Activated T-helper 1 cell treated with anti-CD3 and anti-CD28 coated beads, Interleukin-12 subunit alpha, Interleukin-12 subunit beta, Interleukin-2, Interleukin-4 antibody, amounts not matched to agents 30 ng/mL and 10 ng/mL and 1 ng/mL, durations not matched to agents 14 hours and 24 hours and 36 hours (primary cell): Measurements from ENCODE around the gene TPCN2. TPM values are rescaled to one million over a fixed set of nuclear protein-coding genes. Genes with fewer than 3 reads are reported as not detected.
A peak's percentile ranks its signal among the peaks of the same experiment; 100 is the strongest.

Experiments used
- DNase-seq: peaks from one replicate; pipeline ENCODE4 v3.0.0; 2021; ENCODE audit warnings: low spot score
- H3K27ac Mint-ChIP-seq: one replicate; pipeline ENCODE4 v1.8.0; 2021; ENCODE audit warnings: mild to moderate bottlenecking, mixed read lengths
- H3K27me3 Mint-ChIP-seq: one replicate; pipeline ENCODE4 v1.8.0; 2022; ENCODE audit warnings: mild to moderate bottlenecking, moderate library complexity, mixed read lengths; ENCODE audit not compliant: insufficient read depth
- H3K36me3 Mint-ChIP-seq: one replicate; pipeline ENCODE4 v1.8.0; 2021; ENCODE audit warnings: low read depth, mixed read lengths
- H3K4me1 Mint-ChIP-seq: one replicate; pipeline ENCODE4 v1.8.0; 2021; ENCODE audit warnings: low read depth, mixed read lengths
- H3K4me3 Mint-ChIP-seq: one replicate; pipeline ENCODE4 v1.8.0; 2021; ENCODE audit warnings: mild to moderate bottlenecking, moderate library complexity, mixed read lengths
- H3K9me3 Mint-ChIP-seq: one replicate; pipeline ENCODE4 v1.8.0; 2021; ENCODE audit warnings: mixed read lengths
- intact Hi-C: fragments of 100-400 bp; cut with micrococcal nuclease; formaldehyde crosslinking; loops from one replicate; pipeline ENCODE4 v1.15.1; 2024
- total RNA-seq: library from RNA; stranded (reverse); gene quantifications from 2 replicates; pipeline ENCODE4 v1.2.3, GENCODE V29; 2022

TPCN2 gene
- total RNA-seq, 1 donor from 2014 or later = 19.2 TPM

GRCh38 chr11:69084371-69084770 is 35.6 kb downstream of the TPCN2 start:
- intact Hi-C loops = no loop called here
- no peaks in the 10 kb centered on the region for H3K4me1 Mint-ChIP-seq

GRCh38 chr11:69085490-69086095 is 36.9 kb downstream of the TPCN2 start:
- Mint-ChIP-seq H3K36me3 (peaks cover 3% of the 10 kb centered on the region), H3K4me1 (no peaks in the 10 kb centered on the region), H3K27ac (no peak overlapping the region), H3K27me3 (no peaks in the 10 kb centered on the region), H3K4me3 (no peak overlapping the region), H3K9me3 (no peaks in the 10 kb centered on the region)
- intact Hi-C loops = loop anchor here (5.0 kb wide), 1 partner anchor 453 kb away; no protein-coding TSS in a partner anchor
- no peak for DNase-seq

More at GRCh38 chr11:69084371-69084770, 35.6 kb downstream of the TPCN2 start:
- no peaks in the 10 kb centered on the region for H3K27me3 Mint-ChIP-seq
- DNase-seq = no peak
- no peaks in the 10 kb centered on the region for H3K36me3 Mint-ChIP-seq
- H3K4me3 Mint-ChIP-seq = no peak overlapping the region
- H3K27ac Mint-ChIP-seq = no peak overlapping the region
- no peaks in the 10 kb centered on the region for H3K9me3 Mint-ChIP-seq

- intact Hi-C loops = loop anchor here (5.0 kb wide), 1 partner anchor 454 kb away; no protein-coding TSS in a partner anchor
Measured at GRCh38 chr11:69086152-69087132, 37.7 kb downstream of the TPCN2 start.

GRCh38 chr11:69087133-69087524 is 38.4 kb downstream of the TPCN2 start:
- H3K4me1 Mint-ChIP-seq = no peaks in the 10 kb centered on the region
- no peaks in the 10 kb centered on the region for H3K9me3 Mint-ChIP-seq
- no peak overlapping the region for H3K4me3 Mint-ChIP-seq
- peaks cover 8% of the 10 kb centered on the region for H3K36me3 Mint-ChIP-seq
- DNase-seq = no peak
- intact Hi-C loops = loop anchor here (5.0 kb wide), 1 partner anchor 455 kb away; no protein-coding TSS in a partner anchor
- H3K27ac Mint-ChIP-seq = no peak overlapping the region
- no peaks in the 10 kb centered on the region for H3K27me3 Mint-ChIP-seq

More at GRCh38 chr11:69086152-69087132, 37.7 kb downstream of the TPCN2 start:
- no peaks in the 10 kb centered on the region for H3K9me3 Mint-ChIP-seq
- no peaks in the 10 kb centered on the region for H3K27me3 Mint-ChIP-seq
- H3K36me3 Mint-ChIP-seq = peaks cover 3% of the 10 kb centered on the region
- no peak for DNase-seq
- H3K4me1 Mint-ChIP-seq = no peaks in the 10 kb centered on the region
- H3K27ac Mint-ChIP-seq = no peak overlapping the region
- H3K4me3 Mint-ChIP-seq = no peak overlapping the region

GRCh38 chr11:69087811-69088210 is 39.1 kb downstream of the TPCN2 start:
- DNase-seq = no peak
- Mint-ChIP-seq H3K27ac (no peak overlapping the region), H3K36me3 (peaks cover 8% of the 10 kb centered on the region), H3K27me3 (no peaks in the 10 kb centered on the region), H3K9me3 (no peaks in the 10 kb centered on the region), H3K4me1 (no peaks in the 10 kb centered on the region), H3K4me3 (no peak overlapping the region)
- intact Hi-C loops = loop anchor here (2.0 to 5.0 kb wide), 2 partner anchors 185 to 456 kb away; partner anchors contain the start of genes IGHMBP2 and MRPL21

- H3K4me3 Mint-ChIP-seq = no peak overlapping the region
- H3K36me3 Mint-ChIP-seq = peaks cover 8% of the 10 kb centered on the region
- no peaks in the 10 kb centered on the region for H3K9me3 Mint-ChIP-seq
- H3K27ac Mint-ChIP-seq = no peak overlapping the region
- H3K4me1 Mint-ChIP-seq = no peaks in the 10 kb centered on the region
- DNase-seq = peak; percentile 32
- intact Hi-C loops = loop anchor here (2.0 to 5.0 kb wide), 2 partner anchors 186 to 456 kb away; partner anchors contain the start of genes IGHMBP2 and MRPL21
- no peaks in the 10 kb centered on the region for H3K27me3 Mint-ChIP-seq
Measured at GRCh38 chr11:69088676-69089146, 40.0 kb downstream of the TPCN2 start.

- Mint-ChIP-seq H3K27ac (no peak overlapping the region), H3K4me1 (no peaks in the 10 kb centered on the region), H3K9me3 (no peaks in the 10 kb centered on the region), H3K27me3 (no peaks in the 10 kb centered on the region), H3K4me3 (no peak overlapping the region), H3K36me3 (peaks cover 8% of the 10 kb centered on the region)
- intact Hi-C loops = loop anchor here (2.0 to 5.0 kb wide), 2 partner anchors 186 to 457 kb away; partner anchors contain the start of genes IGHMBP2 and MRPL21
- DNase-seq = no peak
Measured at GRCh38 chr11:69089258-69089657, 40.5 kb downstream of the TPCN2 start.

GRCh38 chr11:69091638-69092165 is 43.0 kb downstream of the TPCN2 start:
- intact Hi-C loops = no loop called here
- Mint-ChIP-seq H3K27me3 (no peaks in the 10 kb centered on the region), H3K36me3 (peaks cover 8% of the 10 kb centered on the region), H3K4me3 (no peak overlapping the region), H3K4me1 (no peaks in the 10 kb centered on the region), H3K9me3 (no peaks in the 10 kb centered on the region), H3K27ac (no peak overlapping the region)
- no peak for DNase-seq

GRCh38 chr11:69092263-69092662 is 43.5 kb downstream of the TPCN2 start:
- Mint-ChIP-seq H3K27ac (no peak overlapping the region), H3K27me3 (no peaks in the 10 kb centered on the region), H3K36me3 (peaks cover 8% of the 10 kb centered on the region), H3K4me3 (no peak overlapping the region), H3K4me1 (no peaks in the 10 kb centered on the region), H3K9me3 (no peaks in the 10 kb centered on the region)
- no peak for DNase-seq
- intact Hi-C loops = no loop called here

DNA sequence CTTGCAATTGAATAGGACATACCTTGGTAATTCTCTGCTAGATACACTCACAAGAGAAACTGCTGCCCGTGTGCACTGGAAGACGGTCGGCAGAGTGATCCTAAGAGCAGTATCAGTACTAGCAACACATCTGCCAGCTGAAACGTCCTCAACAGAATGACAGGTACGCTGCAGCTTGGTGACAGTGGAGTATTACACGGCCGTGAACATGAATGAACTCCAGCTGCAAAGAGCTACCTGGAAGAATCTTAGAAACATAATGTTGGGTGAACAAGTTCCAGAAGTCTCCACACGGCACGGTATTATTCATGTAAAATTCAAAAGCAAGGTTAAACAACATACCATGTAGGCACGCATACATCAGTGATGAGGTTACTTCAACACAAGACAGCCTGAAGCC is 44.4 kb downstream of the TPCN2 start:
- Mint-ChIP-seq H3K27me3 (no peaks in the 10 kb centered on the region), H3K27ac (no peak overlapping the region), H3K9me3 (no peaks in the 10 kb centered on the region), H3K4me1 (no peaks in the 10 kb centered on the region), H3K4me3 (no peak overlapping the region), H3K36me3 (peaks cover 8% of the 10 kb centered on the region)
- intact Hi-C loops = no loop called here
- DNase-seq = no peak

- H3K4me1 Mint-ChIP-seq = no peaks in the 10 kb centered on the region
- no peaks in the 10 kb centered on the region for H3K27me3 Mint-ChIP-seq
- no peak overlapping the region for H3K27ac Mint-ChIP-seq
Measured at GRCh38 chr11:69094111-69094914, 45.6 kb downstream of the TPCN2 start.

GRCh38 chr11:69094915-69095290 is 46.2 kb downstream of the TPCN2 start:
- H3K27me3 Mint-ChIP-seq = no peaks in the 10 kb centered on the region
- no peak overlapping the region for H3K27ac Mint-ChIP-seq
- DNase-seq = no peak
- peaks cover 8% of the 10 kb centered on the region for H3K36me3 Mint-ChIP-seq
- H3K4me3 Mint-ChIP-seq = no peak overlapping the region
- H3K9me3 Mint-ChIP-seq = no peaks in the 10 kb centered on the region
- no peaks in the 10 kb centered on the region for H3K4me1 Mint-ChIP-seq
- intact Hi-C loops = no loop called here

More at GRCh38 chr11:69094111-69094914, 45.6 kb downstream of the TPCN2 start:
- Mint-ChIP-seq H3K36me3 (peaks cover 8% of the 10 kb centered on the region), H3K9me3 (no peaks in the 10 kb centered on the region), H3K4me3 (no peak overlapping the region)
- intact Hi-C loops = no loop called here
- no peak for DNase-seq
